ENCODE results near the gene SEMA5B.

The SEMA5B gene

DNA sequence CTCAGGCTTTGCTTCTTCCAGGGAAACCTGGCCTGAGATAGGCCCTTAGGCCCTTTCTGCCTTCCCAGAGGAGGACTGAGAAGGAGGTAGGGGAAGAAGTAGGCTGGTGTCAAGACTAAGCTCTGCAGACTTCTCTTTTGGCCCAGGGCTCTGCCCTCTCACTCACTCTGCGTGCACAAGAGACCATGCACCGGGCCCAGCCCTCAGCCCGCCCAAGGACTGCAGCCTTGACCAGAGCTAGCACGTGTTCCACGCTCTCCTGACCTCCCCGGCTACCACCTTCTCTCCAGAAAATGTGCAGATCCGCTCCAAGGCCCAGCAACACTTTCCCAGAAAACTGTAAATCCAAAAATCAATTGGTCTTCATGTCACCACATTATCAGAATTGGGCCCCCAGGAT, 59.8 kb downstream of the SEMA5B start:
- H3K27me3 ChIP-seq (ENCODE audit: insufficient read depth, low read depth, severe bottlenecking): no peaks in the 10 kb centered on the region
- no peaks in the 10 kb centered on the region for H3K9me3 ChIP-seq (ENCODE audit: severe bottlenecking)
- no peaks in the 10 kb centered on the region for H3K36me3 ChIP-seq
- TF ChIP-seq, protein P1, sequence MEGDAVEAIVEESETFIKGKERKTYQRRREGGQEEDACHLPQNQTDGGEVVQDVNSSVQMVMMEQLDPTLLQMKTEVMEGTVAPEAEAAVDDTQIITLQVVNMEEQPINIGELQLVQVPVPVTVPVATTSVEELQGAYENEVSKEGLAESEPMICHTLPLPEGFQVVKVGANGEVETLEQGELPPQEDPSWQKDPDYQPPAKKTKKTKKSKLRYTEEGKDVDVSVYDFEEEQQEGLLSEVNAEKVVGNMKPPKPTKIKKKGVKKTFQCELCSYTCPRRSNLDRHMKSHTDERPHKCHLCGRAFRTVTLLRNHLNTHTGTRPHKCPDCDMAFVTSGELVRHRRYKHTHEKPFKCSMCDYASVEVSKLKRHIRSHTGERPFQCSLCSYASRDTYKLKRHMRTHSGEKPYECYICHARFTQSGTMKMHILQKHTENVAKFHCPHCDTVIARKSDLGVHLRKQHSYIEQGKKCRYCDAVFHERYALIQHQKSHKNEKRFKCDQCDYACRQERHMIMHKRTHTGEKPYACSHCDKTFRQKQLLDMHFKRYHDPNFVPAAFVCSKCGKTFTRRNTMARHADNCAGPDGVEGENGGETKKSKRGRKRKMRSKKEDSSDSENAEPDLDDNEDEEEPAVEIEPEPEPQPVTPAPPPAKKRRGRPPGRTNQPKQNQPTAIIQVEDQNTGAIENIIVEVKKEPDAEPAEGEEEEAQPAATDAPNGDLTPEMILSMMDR (IDR thresholded peaks at IDR 0.05; ENCODE audit: low read depth, low read length): no peak
- no peak overlapping the region for H3K4me3 ChIP-seq (ENCODE audit: low read depth, low read length)
- DNase-seq: no peak
- no peak overlapping the region for H3K27ac ChIP-seq

DNA sequence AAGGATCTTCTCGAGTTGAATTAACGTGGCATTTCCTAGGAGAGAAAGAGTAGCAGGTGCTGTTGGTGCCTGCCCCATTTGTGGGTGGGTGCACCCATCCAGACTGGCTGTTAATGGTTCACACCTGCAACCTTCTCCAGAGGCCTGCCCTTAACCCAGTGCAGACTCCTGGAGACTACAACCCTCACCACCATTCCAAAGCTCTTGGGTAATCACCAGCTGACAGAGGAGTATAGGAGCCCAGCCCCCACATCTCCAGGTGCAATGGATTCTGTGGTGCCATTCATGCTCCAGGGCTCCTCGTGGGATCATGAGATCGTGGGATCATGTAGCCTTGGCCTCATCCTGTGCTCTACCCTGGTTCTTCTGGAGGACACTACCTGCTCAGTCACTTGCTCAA, 60.2 kb downstream of the SEMA5B start:
- TF ChIP-seq, protein P1 (IDR thresholded peaks at IDR 0.05; ENCODE audit: low read depth, low read length): no peak
- H3K9me3 ChIP-seq (ENCODE audit: severe bottlenecking): no peaks in the 10 kb centered on the region
- H3K4me3 ChIP-seq (ENCODE audit: low read depth, low read length): no peak overlapping the region
- H3K27me3 ChIP-seq (ENCODE audit: insufficient read depth, low read depth, severe bottlenecking): no peaks in the 10 kb centered on the region
- no peak for DNase-seq
- H3K36me3 ChIP-seq: no peaks in the 10 kb centered on the region
- no peak overlapping the region for H3K27ac ChIP-seq

DNA sequence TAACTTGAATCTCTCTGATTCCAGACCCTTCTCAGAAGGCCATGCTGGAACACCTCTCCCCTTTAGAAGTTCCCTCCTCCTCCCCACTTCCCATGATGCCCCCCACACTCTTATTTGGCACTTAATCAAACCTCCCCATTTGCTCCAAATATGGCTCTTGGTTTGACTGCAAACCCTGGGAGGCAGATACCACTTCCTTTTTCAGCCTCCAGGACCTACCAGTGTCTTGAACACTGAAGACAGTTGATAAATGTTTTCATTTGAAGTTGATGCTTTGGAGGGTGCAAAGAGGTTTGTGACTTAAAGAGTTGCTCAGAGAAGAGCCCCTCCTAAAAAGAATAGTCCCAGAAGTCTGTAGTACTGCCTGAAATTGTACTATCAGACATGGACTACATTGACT, 61.5 kb downstream of the SEMA5B start:
- H3K36me3 ChIP-seq: no peaks in the 10 kb centered on the region
- no peak for DNase-seq
- no peaks in the 10 kb centered on the region for H3K9me3 ChIP-seq (ENCODE audit: severe bottlenecking)
- TF ChIP-seq, protein P1 (IDR thresholded peaks at IDR 0.05; ENCODE audit: low read depth, low read length): no peak
- H3K27me3 ChIP-seq (ENCODE audit: insufficient read depth, low read depth, severe bottlenecking): no peaks in the 10 kb centered on the region
- H3K4me3 ChIP-seq (ENCODE audit: low read depth, low read length): no peak overlapping the region
- H3K27ac ChIP-seq: no peak overlapping the region

DNA sequence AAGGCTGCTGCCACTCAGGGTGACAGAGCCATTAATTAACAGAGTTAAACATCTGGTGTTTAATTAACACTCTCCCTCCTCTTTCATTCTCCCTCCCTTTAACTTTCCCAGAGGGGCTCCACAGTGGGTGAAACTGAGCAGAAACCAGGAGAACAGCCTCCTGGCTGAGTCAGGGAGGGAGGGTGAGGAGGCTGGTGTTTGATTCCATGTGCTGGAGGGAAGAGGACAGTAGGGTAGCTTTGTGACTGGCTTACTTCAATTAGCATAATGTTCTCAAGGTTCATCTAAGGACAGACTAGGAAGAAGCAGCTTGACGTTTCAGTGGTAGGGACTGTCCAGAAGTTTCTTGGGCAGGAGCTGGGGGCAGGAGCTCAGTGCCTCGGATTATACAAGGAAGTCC, 62.8 kb downstream of the SEMA5B start:
- Histone ChIP-seq H3K4me3 (ENCODE audit: low read depth, low read length) (no peak overlapping the region), H3K9me3 (ENCODE audit: severe bottlenecking) (no peaks in the 10 kb centered on the region), H3K36me3 (no peaks in the 10 kb centered on the region), H3K27me3 (ENCODE audit: insufficient read depth, low read depth, severe bottlenecking) (no peaks in the 10 kb centered on the region), H3K27ac (peak overlapping the region; percentile 35)
- TF ChIP-seq, protein P1 (IDR thresholded peaks at IDR 0.05; ENCODE audit: low read depth, low read length): no peak
- DNase-seq: peak; percentile 67

DNA sequence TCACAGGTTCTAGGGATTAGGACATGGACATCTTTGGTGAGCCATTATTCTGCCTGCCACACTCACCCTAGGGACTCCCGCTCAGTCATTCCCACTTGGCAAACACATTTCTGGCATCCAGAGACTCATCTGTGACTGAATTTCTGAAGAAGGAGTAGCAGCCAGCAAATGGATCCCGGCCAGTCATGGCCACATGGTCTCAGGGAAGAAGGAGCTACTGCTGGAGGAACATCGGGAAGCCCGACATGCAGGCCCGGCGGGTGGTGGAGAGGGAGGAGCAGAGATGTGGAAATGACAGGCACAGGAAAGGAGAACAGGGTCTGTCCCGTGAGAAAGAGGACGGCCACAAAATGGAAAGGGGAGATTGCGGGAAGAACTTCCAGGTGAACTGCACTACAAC, 65.4 kb downstream of the SEMA5B start:
- Histone ChIP-seq H3K27ac (no peak overlapping the region), H3K9me3 (ENCODE audit: severe bottlenecking) (no peaks in the 10 kb centered on the region), H3K36me3 (no peaks in the 10 kb centered on the region), H3K27me3 (ENCODE audit: insufficient read depth, low read depth, severe bottlenecking) (no peaks in the 10 kb centered on the region), H3K4me3 (ENCODE audit: low read depth, low read length) (no peak overlapping the region)
- no peak for DNase-seq
- TF ChIP-seq, protein P1 (IDR thresholded peaks at IDR 0.05; ENCODE audit: low read depth, low read length): no peak

DNA sequence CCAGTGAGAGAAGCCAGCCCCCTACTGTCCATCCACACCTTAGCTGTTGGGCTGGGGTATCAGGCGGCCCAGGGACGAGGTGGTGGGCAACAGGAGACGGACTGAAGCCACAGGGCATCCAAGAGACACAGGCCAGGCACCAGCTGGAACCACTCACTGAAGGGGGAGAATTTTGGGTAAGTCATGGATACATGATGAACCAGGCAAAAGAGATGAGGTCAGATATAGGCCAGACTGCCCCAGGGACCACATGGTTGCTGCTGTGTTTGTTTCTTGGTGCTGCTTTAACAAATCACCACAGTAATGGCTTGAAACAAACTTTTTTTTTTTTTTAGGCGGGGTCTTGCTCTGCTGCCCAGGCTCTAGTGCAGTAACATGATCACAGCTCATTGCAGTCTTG, 66.4 kb downstream of the SEMA5B start:
- H3K9me3 ChIP-seq (ENCODE audit: severe bottlenecking): no peaks in the 10 kb centered on the region
- no peaks in the 10 kb centered on the region for H3K36me3 ChIP-seq
- TF ChIP-seq, protein P1 (IDR thresholded peaks at IDR 0.05; ENCODE audit: low read depth, low read length): no peak
- H3K27me3 ChIP-seq (ENCODE audit: insufficient read depth, low read depth, severe bottlenecking): no peaks in the 10 kb centered on the region
- no peak overlapping the region for H3K27ac ChIP-seq
- DNase-seq: no peak
- no peak overlapping the region for H3K4me3 ChIP-seq (ENCODE audit: low read depth, low read length)
